NCI-H2171 treated with DMSO at 0.1 percent for 48 hours (cell line): ENCODE results near the gene TRIM8.

Experiments
- DNase-seq: peaks from one replicate; lab custom pipeline; 2025; lab: John Stamatoyannopoulos, UW

TRIM8 gene

GRCh38 chr10:102701796-102702195, 57.5 kb downstream of the TRIM8 start:
- DNase-seq: no peak

GRCh38 chr10:102702742-102703141, 58.5 kb downstream of the TRIM8 start:
- no peak for DNase-seq

- DNase-seq: no peak
These were observed 60.6 kb downstream of the TRIM8 start for GRCh38 chr10:102704915-102705314.

GRCh38 chr10:102705531-102705930, 61.3 kb downstream of the TRIM8 start:
- peak; percentile 13 for DNase-seq
